ENCODE measurements around the gene NANOS3. TPM values are rescaled to one million over a fixed set of nuclear protein-coding genes. Genes with fewer than 3 reads are reported as not detected.
A peak's percentile ranks its signal among the peaks of the same experiment; 100 is the strongest.

Gene NANOS3
- total RNA-seq, 1 experiment from 2014 or later: not detected

- no peak for DNase-seq (ENCODE audit: low read depth)
Measured at GRCh38 chr19:13864046-13864666, 12.8 kb upstream of the NANOS3 start.

DNA sequence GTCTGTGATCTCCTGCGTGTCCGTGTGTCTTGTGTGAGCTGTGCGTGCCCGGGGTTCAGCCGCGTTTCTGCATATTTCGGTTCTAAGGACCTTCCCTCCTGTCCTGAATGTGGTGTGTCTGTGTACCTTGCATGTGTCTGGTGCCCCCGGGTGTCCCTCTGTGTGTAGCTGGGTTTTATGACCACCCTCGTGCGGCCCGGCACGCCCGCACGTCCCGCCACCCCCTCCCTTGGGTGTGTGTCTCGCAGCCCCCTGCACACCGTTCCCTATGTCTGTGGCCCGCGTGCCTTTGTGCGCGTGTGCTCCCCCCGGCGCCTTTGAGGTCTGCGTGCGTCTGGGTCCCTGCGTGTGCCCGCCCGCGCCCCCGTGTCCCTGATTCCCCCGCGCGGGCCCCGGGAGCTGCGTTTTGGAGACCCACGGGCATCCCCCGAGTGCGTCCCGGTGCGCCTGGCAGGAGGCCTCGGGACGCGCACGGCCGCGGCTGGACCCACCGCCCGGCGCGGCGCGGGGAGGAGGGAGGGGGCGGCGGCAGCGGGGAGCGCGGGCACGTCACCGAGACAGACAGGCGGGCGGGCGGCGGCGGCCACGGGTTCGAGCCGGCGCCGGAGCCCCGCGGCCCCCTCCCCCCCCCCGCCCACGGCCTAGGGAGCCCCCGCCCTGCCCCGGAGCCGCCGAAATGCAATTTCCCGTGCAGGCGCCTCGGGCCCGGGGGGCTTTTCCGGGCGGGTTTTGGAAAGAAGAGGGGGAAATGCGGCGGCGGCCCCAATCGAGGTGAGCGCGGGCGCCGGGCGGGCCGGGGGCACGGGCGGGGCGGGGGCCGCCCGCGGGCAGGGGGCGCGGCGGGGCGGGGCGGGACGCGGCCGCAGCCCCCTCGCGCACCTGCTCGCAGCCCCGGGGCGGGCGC lies 12.0 kb upstream of the NANOS3 start:
- no peak for DNase-seq (ENCODE audit: low read depth)

DNA sequence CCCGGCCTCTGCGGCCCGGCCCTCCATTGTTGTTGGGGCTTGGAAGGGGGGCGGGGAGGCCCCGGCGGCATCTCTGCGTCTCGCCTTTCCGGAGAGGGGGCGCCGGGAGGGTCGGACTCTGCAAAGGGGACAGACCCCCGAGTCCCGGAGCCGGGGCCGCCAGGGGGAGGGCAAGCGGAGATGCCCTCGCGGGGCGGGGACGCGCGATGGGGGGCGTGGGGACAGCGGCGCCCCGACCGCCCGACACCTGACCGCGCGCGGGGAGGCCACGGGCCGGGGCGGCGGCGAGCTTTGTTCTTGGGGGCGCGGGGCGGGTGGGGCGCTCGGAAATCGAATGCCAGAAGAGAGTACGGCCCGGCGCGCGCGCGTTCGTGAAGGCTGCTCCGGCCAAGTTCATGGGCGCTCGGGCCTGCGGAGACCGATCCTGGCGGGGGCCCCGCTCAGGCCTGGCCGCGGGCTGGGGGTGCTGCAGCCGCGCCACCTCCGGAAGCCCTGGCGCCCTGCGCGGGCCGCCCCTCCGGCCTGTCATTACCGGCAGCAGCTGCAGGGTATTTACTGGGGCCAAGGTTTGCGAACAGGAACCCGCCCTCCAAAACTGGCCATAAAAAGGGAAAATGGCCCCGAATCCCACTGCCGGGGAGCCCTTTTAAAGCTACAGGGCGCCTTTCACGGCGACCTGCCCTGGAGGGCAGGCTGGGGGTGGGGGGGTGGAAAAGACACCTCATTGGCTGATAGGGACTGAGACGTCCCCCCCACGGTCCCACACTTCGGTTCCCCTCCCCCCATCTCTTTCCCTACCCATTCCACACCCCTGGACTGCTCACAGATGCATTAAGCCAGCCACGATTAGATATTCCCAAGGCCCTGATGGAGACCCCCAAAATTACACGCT lies 11.1 kb upstream of the NANOS3 start:
- DNase-seq (ENCODE audit: low read depth): no peak

- no peak for DNase-seq (ENCODE audit: low read depth)
Measured at GRCh38 chr19:13866463-13867046, 10.4 kb upstream of the NANOS3 start.

GRCh38 chr19:13868663-13869062 lies 8.3 kb upstream of the NANOS3 start:
- no peak for DNase-seq (ENCODE audit: low read depth)

- DNase-seq (ENCODE audit: low read depth): no peak
Measured at GRCh38 chr19:13869281-13869680, 7.7 kb upstream of the NANOS3 start.

- no peak for DNase-seq (ENCODE audit: low read depth)
Measured at GRCh38 chr19:13870873-13871272, 6.1 kb upstream of the NANOS3 start.

GRCh38 chr19:13872339-13872694 lies 4.6 kb upstream of the NANOS3 start:
- no peak for DNase-seq (ENCODE audit: low read depth)

- DNase-seq (ENCODE audit: low read depth): no peak
Measured at GRCh38 chr19:13872695-13873389, 4.1 kb upstream of the NANOS3 start.

DNA sequence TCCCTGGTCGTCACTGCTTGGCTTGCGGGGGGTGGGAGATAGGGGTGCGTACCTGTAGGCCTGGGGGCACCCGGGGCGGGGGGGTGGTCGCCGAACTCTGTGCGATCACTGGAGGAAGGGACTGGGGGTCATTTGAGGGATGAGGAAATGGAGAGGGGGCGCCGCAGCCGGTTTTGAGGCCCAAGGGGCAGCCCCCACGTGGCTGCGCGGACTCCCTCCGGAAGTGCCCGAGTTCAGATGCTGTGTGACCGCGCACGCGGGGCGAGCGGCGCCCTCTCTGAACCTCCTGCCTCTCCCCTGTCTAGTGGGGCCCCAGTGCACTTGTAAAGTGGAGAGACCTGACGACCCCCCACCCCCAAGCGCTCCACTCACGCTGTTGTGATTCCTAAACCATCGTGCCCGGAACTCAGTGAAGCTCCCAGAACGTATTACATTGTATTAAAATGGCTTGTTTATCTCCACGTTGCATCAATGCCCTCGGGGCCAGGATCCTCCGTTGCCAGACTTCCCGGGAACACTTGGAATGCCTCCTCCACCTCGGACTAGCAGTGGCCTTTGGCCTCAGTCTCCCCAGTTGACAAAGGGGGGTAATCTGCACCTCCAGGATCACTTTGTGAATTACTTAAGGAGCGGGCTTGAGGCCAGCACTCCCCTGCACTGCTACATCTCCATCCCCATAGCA lies 3.0 kb upstream of the NANOS3 start:
- DNase-seq (ENCODE audit: low read depth): no peak

DNA sequence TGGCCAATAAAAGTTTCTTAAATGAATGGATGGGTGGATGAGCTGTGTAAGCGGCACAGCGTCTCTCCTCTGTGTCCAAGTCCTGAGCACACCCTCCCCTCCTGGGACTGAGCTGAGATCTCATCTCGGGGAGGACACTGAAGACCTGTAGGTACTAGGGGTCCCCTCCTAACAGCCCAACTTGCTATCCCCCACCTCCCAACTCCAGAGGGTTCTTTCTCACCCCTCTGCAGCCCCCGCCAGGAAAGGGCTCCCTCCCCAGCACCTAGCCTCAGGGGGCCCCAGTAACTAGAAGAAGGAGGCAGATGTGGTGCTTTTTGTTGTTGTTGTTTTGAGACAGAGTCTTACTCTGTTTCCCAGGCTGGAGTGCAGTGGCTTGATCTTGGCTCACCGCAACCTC lies 1.1 kb upstream of the NANOS3 start:
- DNase-seq (ENCODE audit: low read depth): no peak

DNA sequence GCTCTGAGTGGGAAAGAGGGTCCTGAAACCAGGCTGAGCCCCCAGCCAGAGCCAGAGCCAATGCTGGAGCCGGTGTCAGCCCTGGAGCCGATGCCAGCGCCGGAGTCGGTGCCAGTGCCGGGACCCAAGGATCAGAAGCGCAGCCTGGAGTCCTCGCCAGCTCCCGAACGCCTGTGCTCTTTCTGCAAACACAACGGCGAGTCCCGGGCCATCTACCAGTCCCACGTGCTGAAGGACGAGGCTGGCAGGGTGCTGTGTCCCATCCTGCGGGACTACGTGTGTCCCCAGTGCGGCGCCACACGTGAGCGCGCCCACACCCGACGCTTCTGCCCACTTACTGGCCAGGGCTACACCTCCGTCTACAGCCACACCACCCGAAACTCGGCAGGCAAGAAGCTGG lies 369 bp downstream of the NANOS3 start:
- no peak for DNase-seq (ENCODE audit: low read depth)

GRCh38 chr19:13880059-13881043 lies 3.4 kb downstream of the NANOS3 start:
- peak; percentile 96 for DNase-seq (ENCODE audit: low read depth)

- no peak for DNase-seq (ENCODE audit: low read depth)
Measured at GRCh38 chr19:13881251-13881691, 4.3 kb downstream of the NANOS3 start.

- DNase-seq (ENCODE audit: low read depth): no peak
Measured at GRCh38 chr19:13881692-13882418, 4.9 kb downstream of the NANOS3 start.

DNA sequence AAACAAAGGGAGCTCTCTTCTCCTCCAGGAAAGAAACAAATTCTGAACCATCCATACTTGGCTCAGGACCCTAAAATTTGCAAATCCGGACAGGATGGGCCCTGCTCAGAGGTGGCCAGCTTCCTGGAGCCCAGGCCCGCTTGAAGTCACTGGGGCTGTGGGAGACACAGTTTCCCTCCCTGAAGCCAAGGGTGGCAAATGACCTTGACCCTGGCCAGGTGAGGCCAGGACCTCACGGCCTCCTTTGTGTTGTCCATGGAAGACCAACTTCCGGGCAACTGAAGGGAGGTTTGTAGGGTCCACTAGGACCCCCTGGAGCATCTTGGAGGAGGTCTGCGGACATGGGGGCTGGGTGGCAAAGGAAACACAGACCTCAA lies 5.5 kb downstream of the NANOS3 start:
- no peak for DNase-seq (ENCODE audit: low read depth)

GRCh38 chr19:13882836-13883235 lies 5.9 kb downstream of the NANOS3 start:
- no peak for DNase-seq (ENCODE audit: low read depth)

DNA sequence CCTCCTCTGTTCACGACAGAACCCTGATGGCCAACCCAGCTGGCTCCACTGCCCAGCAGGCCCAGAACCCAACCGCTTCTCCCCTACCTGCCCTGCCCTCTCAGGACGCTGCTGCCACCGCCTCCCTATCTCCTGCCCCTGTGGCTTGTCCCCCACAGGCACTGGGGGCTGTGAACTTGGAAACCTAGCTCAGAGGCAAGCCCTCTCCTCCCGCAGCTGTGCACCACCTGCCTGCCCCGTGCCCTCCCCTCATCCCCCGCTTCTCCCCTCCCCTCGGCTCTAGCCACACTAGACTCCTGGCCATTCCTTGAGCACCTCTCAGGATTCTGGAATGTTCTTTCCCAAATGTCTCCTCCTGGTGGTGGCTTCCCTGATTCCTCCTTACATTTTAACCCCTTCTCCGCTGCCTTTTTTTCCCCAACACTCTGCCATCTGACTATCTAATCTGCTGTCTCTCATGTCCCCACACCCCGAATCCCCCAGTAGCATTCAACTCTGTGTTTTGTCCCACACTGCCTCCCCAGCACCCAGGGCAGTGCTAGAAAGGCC lies 6.7 kb downstream of the NANOS3 start:
- no peak for DNase-seq (ENCODE audit: low read depth)
